CD4-positive, alpha-beta T cell treated with Interleukin-1 beta for 1 hour (primary cell): ENCODE measurements around the gene CD1C.
"Not testable (repeated sequence)": the region's sequence is repeated elsewhere in the genome, so short reads cannot be mapped to it uniquely, and the experiment has no call there.

Experiments
- DNase-seq, 2 donors: peaks; one replicate each; pipeline ENCODE4 v3.0.0-alpha.2; 2020 to 2022

Gene CD1C

GRCh38 chr1:158329733-158330132 lies 40.0 kb downstream of the CD1C start:
- DNase-seq = peak; percentile 15 to 31

GRCh38 chr1:158330391-158331105 lies 40.8 kb downstream of the CD1C start:
- DNase-seq = no peak

- no peak for DNase-seq
Measured at GRCh38 chr1:158331106-158331425, 41.3 kb downstream of the CD1C start.

GRCh38 chr1:158331481-158332150 lies 41.9 kb downstream of the CD1C start, which contains the start of gene CD1B:
CD1B (minus strand) TSS chr1:158331531; CDS start chr1:158331423, 108 bp downstream.
- DNase-seq = no peak

GRCh38 chr1:158333405-158334155 lies 43.9 kb downstream of the CD1C start:
- no peak for DNase-seq

GRCh38 chr1:158334526-158335212 lies 44.9 kb downstream of the CD1C start:
- DNase-seq = no peak

GRCh38 chr1:158335213-158335532 lies 45.5 kb downstream of the CD1C start:
- no peak for DNase-seq

- not testable (repeated sequence) for DNase-seq
Measured at GRCh38 chr1:158336413-158336812, 46.7 kb downstream of the CD1C start.
